ENCODE data around the gene CFAP97.
A peak's percentile ranks its signal among the peaks of the same experiment; 100 is the strongest.
"Not testable (repeated sequence)": the region's sequence is repeated elsewhere in the genome, so short reads cannot be mapped to it uniquely, and the experiment has no call there.

CFAP97 gene

GRCh38 chr4:185210102-185210981 lies 6.5 kb upstream of the CFAP97 start:
- TF ChIP-seq CTCF (IDR thresholded peaks at IDR 0.05; ENCODE audit: low read depth, low read length, missing control alignments), result no peak
- in situ Hi-C loops (cut with HindIII; ENCODE audit: low sequenced_read_pairs), result no loop called here
- H3K4me3 ChIP-seq (ENCODE audit: low read depth, low read length), result peak overlapping the region; percentile 63
- no peak for DNase-seq (ENCODE audit: low read depth)

- H3K4me3 ChIP-seq (ENCODE audit: low read depth, low read length), result peak overlapping the region; percentile 63
- DNase-seq (ENCODE audit: low read depth); in situ Hi-C loops (cut with HindIII; ENCODE audit: low sequenced_read_pairs): not testable (repeated sequence)
These were observed 6.0 kb upstream of the CFAP97 start for GRCh38 chr4:185209852-185210101.

GRCh38 chr4:185209031-185209851 lies 5.4 kb upstream of the CFAP97 start, which contains the start of gene SNX25:
SNX25 (plus strand) TSS chr4:185209598; CDS start chr4:185209827, 229 bp downstream.
- in situ Hi-C loops (cut with HindIII; ENCODE audit: low sequenced_read_pairs), result no loop called here
- TF ChIP-seq CTCF (IDR thresholded peaks at IDR 0.05; ENCODE audit: low read depth, low read length, missing control alignments), result no peak
- H3K4me3 ChIP-seq (ENCODE audit: low read depth, low read length), result peak within 1 kb of the TSS; percentile 63
- DNase-seq (ENCODE audit: low read depth), result no peak

GRCh38 chr4:185207466-185207865 lies 3.7 kb upstream of the CFAP97 start:
- H3K4me3 ChIP-seq (ENCODE audit: low read depth, low read length), result no peak overlapping the region
- no peak for TF ChIP-seq CTCF (IDR thresholded peaks at IDR 0.05; ENCODE audit: low read depth, low read length, missing control alignments)
- DNase-seq (ENCODE audit: low read depth), result no peak
- in situ Hi-C loops (cut with HindIII; ENCODE audit: low sequenced_read_pairs), result no loop called here

- TF ChIP-seq CTCF (IDR thresholded peaks at IDR 0.05; ENCODE audit: low read depth, low read length, missing control alignments), result no peak
- in situ Hi-C loops (cut with HindIII; ENCODE audit: low sequenced_read_pairs), result no loop called here
- H3K4me3 ChIP-seq (ENCODE audit: low read depth, low read length), result no peak overlapping the region
- DNase-seq (ENCODE audit: low read depth), result no peak
These were observed 2.0 kb upstream of the CFAP97 start for GRCh38 chr4:185205697-185206342.

- H3K4me3 ChIP-seq (ENCODE audit: low read depth, low read length); DNase-seq (ENCODE audit: low read depth); in situ Hi-C loops (cut with HindIII; ENCODE audit: low sequenced_read_pairs): not testable (repeated sequence)
These were observed 1.3 kb upstream of the CFAP97 start for GRCh38 chr4:185205073-185205472.

- DNase-seq (ENCODE audit: low read depth), result no peak
- in situ Hi-C loops (cut with HindIII; ENCODE audit: low sequenced_read_pairs), result no loop called here
- peak overlapping the region; percentile 61 for H3K4me3 ChIP-seq (ENCODE audit: low read depth, low read length)
- TF ChIP-seq CTCF (IDR thresholded peaks at IDR 0.05; ENCODE audit: low read depth, low read length, missing control alignments), result no peak
These were observed 574 bp upstream of the CFAP97 start for GRCh38 chr4:185204238-185204910.

All from astrocyte of the cerebellum (primary cell).